Astrocyte (in vitro differentiated cells and primary cell): ENCODE data around the gene MYOZ3.

Experiments
- CTCF ChIP-seq: IDR thresholded peaks from 2 replicates; pipeline ENCODE4 v1.5.1; 2011; ENCODE audit warnings: low read depth, mild to moderate bottlenecking, inconsistent platforms, low read length, moderate library complexity; ENCODE audit not compliant: insufficient read depth
- EZH2 ChIP-seq: IDR thresholded peaks from 2 replicates; pipeline ENCODE4 v1.6.1; 2012; ENCODE audit warnings: mild to moderate bottlenecking, low read length, inconsistent platforms; ENCODE audit not compliant: insufficient read depth

GRCh38 chr5:150642567-150642927 lies 18.5 kb upstream of the MYOZ3 start:
- TF ChIP-seq CTCF (no peak), EZH2 (no peak)
